Heart right ventricle (tissue), 16 donors: ENCODE data around the gene LINC01488. TPM values are rescaled to one million over a fixed set of nuclear protein-coding genes. Genes with fewer than 3 reads are reported as not detected.
A peak's percentile ranks its signal among the peaks of the same experiment; 100 is the strongest.

Experiments
- ATAC-seq, 8 donors: fragments of 200-7000 bp; cut with Tn5 transposase; one replicate each; pipeline ENCODE4 v1.9.1; 2020; ENCODE audit warnings: mild to moderate bottlenecking in 8 of 8, moderate library complexity in 8 of 8, moderate number of reproducible peaks in 1 of 8
- DNase-seq, 2 donors: peaks; one replicate each; pipeline ENCODE4 v3.0.0-alpha.2; 2020
- H3K27ac ChIP-seq, 10 donors: fragments of 200-600 bp; sonication (generic) in 2 of 10; one replicate each; pipeline versions ENCODE4 v1.5.0 to v1.8.0; 2020 to 2022; ENCODE audit warnings: mild to moderate bottlenecking in 3 of 10
- H3K27me3 ChIP-seq, 7 donors: fragments of 200-600 bp; one replicate each; pipeline ENCODE4 v1.8.0; 2021 to 2022; ENCODE audit warnings: mild to moderate bottlenecking in 2 of 7
- H3K36me3 ChIP-seq, 9 donors: fragments of 200-600 bp; sonication (generic) in 1 of 9; one replicate each; pipeline versions ENCODE4 v1.5.0 to v1.8.0; 2020 to 2022; ENCODE audit warnings: mild to moderate bottlenecking in 2 of 9
- H3K4me1 ChIP-seq, 9 donors: fragments of 200-600 bp; sonication (generic) in 1 of 9; one replicate each; pipeline versions ENCODE4 v1.5.0 to v1.8.0; 2020 to 2022; ENCODE audit warnings: mild to moderate bottlenecking in 4 of 9
- H3K4me3 ChIP-seq, 10 donors: fragments of 200-600 bp; sonication (generic) in 2 of 10; one replicate each; pipeline versions ENCODE4 v1.5.0 to v1.8.0; 2020 to 2022; ENCODE audit warnings: mild to moderate bottlenecking in 7 of 10, moderate library complexity in 2 of 10
- H3K9me3 ChIP-seq, 11 donors: fragments of 200-600 bp in 10 of 11; sonication (generic) in 2 of 11; one replicate each; pipeline versions ENCODE4 v1.5.0 to v1.8.0; 2013 to 2022; ENCODE audit warnings: mild to moderate bottlenecking in 2 of 11, control low read depth in 1 of 11, moderate library complexity in 1 of 11
- WGBS, 2 donors: extraction: QIAGEN DNeasy Blood & Tissue Kit; methylation state at CpG; one replicate each; pipeline ENCODE4 v1.1.7; 2013; ENCODE audit warnings: inconsistent platforms in 1 of 2; 5-methylcytosine and 5-hydroxymethylcytosine counted together
- intact Hi-C, 10 donors: fragments of 100-400 bp; cut with DNase I; formaldehyde crosslinking; loops; one replicate each; pipeline versions ENCODE4 v1.11.1 to v1.14.2; 2022
- polyA plus RNA-seq, 2 donors: library from polyadenylated mRNA; stranded (reverse); fragments of 200-250 nt; gene quantifications; one replicate each; pipeline ENCODE4 v1.2.3, GENCODE V29; 2013
- total RNA-seq, 10 donors: library from RNA; stranded (reverse); fragmentation: NEBNext Ultra II Directional in 3 of 10; extraction: Animal tissue kit (Norgen Biotek cat#: 25700) in 3 of 10; gene quantifications; one replicate each; pipeline versions ENCODE4 v1.2.1 to v1.2.4, GENCODE V29; 2021 to 2023
- TF ChIP-seq, protein P1 (sequence below), 9 donors: fragments of 200-600 bp; sonication (generic) in 2 of 9; IDR thresholded peaks; one replicate each; pipeline versions ENCODE4 v1.5.0 to v1.8.0; 2021 to 2022; ENCODE audit warnings: antibody characterized with exemption in 9 of 9, mild to moderate bottlenecking in 5 of 9, moderate library complexity in 1 of 9
- donor health status: Arrhythmogenic right ventricular cardiomyopathy.
- donor health status: ischemic (EF 13 %, LVEDD 7.1; RV severe dilation, severe dysfunction).
- donor health status: healthy with polysubstance abuse.
- donor health status: DM: no; HTN: yes; CAD: no.
- donor health status: DM: no; HTN: no; CAD: no.
- donor health status: ischemic (EF 25% LVEDD 6.9; RV normal size, moderate dysfunction).
- donor health status: ischemic (EF 25% LVEDD 5.7; RV mildly dilated, moderate dysfunction).
- donor health status: healthy.
- donor health status: DM: yes; HTN: yes; CAD: no.
- donor health status: Ischemic cardiomyopathy.
- donor health status: ischemic (EF 35%, LVEDD 5.7; RV mildly dilated, moderate dysfunction).
- donor health status: nonischemic (EF 11% LVEDD 7.7; RV severe dilation, severe dysfunction).
- donor health status: DM: yes; HTN: yes; CAD: no.
- donor health status: PGD.
- donor health status: ischemic (EF 29% LVEDD 5.4; RV normal size, mild dysfunction).
- donor health status: nonischemic (EF 23%, LVEDD 6.1; RV moderate dilation, normal function).

Gene LINC01488
- total and polyA plus RNA-seq, 12 donors: 0.03 to 0.59 (median 0.15) TPM; not detected in 4

DNA sequence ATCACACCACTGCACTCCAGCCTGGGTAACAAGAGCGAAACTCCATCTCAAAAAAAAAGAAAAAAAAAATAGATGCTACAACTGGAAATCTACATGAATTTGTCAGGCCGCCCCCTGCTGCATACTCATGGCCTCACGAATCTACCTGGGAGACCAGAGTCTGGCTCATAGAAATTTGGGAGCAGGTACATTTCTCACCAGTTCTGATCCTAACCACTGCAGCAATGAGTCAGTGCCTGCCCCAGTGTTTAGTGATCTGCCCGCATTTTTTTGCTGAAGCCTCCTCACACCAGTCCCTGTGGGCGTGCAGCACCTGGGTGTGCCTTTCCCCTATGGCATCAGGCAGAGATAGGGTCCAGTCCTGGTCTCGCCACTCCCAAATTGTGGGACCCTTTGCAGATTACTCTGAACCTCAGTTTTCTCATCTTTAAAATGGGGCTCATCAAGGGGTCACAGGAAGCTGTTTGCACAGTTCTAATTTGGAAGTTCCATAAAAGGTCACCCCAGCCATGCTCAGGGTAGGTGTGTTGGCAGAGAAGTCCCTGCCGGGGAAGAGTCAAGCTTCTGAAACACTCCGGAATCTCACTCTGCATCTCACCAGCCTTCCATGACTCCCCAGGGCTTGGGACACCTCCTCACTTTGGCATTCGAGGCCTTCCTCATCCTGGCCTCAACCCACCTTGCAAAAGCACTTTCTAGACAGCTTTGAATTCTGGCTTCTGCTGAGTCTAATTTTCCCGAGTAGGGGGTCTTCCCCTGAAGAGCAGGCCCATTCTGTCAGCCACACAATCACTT is 39.3 kb upstream of the LINC01488 start:
- H3K4me3 ChIP-seq: peak overlapping the region in 1 of 10 donors; percentile 56
- H3K9me3 ChIP-seq: no peaks in the 10 kb centered on the region
- no peaks in the 10 kb centered on the region for H3K36me3 ChIP-seq
- TF ChIP-seq, protein P1, sequence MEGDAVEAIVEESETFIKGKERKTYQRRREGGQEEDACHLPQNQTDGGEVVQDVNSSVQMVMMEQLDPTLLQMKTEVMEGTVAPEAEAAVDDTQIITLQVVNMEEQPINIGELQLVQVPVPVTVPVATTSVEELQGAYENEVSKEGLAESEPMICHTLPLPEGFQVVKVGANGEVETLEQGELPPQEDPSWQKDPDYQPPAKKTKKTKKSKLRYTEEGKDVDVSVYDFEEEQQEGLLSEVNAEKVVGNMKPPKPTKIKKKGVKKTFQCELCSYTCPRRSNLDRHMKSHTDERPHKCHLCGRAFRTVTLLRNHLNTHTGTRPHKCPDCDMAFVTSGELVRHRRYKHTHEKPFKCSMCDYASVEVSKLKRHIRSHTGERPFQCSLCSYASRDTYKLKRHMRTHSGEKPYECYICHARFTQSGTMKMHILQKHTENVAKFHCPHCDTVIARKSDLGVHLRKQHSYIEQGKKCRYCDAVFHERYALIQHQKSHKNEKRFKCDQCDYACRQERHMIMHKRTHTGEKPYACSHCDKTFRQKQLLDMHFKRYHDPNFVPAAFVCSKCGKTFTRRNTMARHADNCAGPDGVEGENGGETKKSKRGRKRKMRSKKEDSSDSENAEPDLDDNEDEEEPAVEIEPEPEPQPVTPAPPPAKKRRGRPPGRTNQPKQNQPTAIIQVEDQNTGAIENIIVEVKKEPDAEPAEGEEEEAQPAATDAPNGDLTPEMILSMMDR (IDR thresholded peaks at IDR 0.05): no peak
- ATAC-seq (no peak), DNase-seq (no peak)
- H3K4me1 ChIP-seq: peaks cover 19 to 44% (median 32%) of the 10 kb centered on the region in 9 donors
- 75 to 79% methylated on average over 10 of the region's 10 CpGs for WGBS, 2 donors
- H3K27me3 ChIP-seq: no peaks in the 10 kb centered on the region
- intact Hi-C loops: loop anchor here in 8 of 10 donors (2.0 to 10.0 kb wide), 14 partner anchors 55 to 337 kb away; partner anchors contain the start of genes CCND1 (in 2 of the 8) and MYEOV (in 2 of the 8)
- peak overlapping the region in 9 of 10 donors; percentile 78 to 99 (median 89) for H3K27ac ChIP-seq

DNA sequence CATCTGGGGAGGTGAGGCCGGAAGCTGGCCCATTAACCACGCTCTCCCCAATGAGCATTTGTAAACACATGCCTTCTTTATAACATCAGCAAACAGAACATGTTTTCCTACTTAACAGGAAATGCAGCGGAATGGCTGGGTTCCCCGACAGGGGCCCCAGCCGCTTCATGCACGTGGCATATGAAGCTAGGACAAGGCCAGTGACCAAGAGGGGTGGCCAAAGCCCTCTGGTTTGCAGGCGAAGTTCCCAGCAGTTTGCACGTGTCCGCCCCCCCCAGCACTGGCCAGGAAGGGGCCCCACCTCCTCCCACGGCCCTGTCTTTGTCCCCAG is 38.7 kb upstream of the LINC01488 start:
- H3K4me1 ChIP-seq: peaks cover 19 to 44% (median 32%) of the 10 kb centered on the region in 9 donors
- no peaks in the 10 kb centered on the region for H3K27me3 ChIP-seq
- H3K27ac ChIP-seq: peak overlapping the region in 9 of 10 donors; percentile 78 to 99 (median 89)
- ATAC-seq (peak; percentile 7 to 55 (median 32)), DNase-seq (peak in 1 of 2 donors; percentile 72)
- H3K36me3 ChIP-seq: no peaks in the 10 kb centered on the region
- TF ChIP-seq, protein P1 (IDR thresholded peaks at IDR 0.05): no peak
- 24 to 33% methylated on average over 10 of the region's 10 CpGs for WGBS, 2 donors
- H3K4me3 ChIP-seq: peak overlapping the region in 5 of 10 donors; percentile 47 to 56 (median 53)
- H3K9me3 ChIP-seq: no peaks in the 10 kb centered on the region
- intact Hi-C loops: loop anchor here in 8 of 10 donors (2.0 to 10.0 kb wide), 14 partner anchors 55 to 338 kb away; partner anchors contain the start of genes CCND1 (in 2 of the 8) and MYEOV (in 2 of the 8)

DNA sequence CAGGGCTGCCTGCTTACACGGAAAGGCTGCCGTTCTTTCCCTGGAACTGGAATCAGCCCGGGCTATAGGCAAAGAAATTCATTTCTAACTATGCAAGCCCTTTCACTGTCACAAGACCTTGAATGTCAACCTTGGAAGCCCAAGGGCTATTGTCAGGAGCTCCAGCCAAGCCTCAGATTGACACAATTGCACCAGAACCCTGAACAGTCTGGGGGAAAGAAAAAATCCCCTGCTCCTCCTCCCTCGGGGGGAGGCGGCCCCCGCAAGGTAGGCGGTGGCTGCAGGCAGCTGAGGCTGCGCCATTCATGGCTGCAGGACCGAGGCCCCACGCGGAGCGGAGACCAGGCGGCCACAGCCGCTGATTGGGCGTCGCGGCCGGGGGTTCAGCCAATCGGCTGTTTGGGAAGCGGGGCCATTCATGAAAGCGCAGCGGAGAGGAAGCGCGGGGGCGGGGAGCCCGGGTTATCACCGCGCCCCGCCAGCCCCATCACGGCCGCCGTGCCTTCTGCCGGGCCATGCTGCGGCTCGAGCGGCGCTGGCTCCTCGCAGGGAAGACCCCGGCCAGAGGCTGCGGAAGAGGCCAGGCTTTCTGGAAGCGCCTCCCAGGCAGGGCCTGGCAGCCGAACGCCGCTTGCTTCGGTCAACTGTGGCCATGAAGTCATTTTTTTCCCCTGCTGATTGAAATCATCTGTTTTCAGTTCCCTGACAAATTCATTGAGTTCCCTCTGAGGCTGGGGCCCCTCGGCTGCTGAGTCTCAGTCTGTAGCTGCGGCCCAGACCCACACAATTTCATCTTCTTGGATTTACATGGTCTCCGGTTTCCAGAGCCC is 38.1 kb upstream of the LINC01488 start:
- H3K27ac ChIP-seq: peak overlapping the region; percentile 77 to 99 (median 88)
- peak; percentile 92 to 94 for DNase-seq
- peak overlapping the region in 9 of 10 donors; percentile 7 to 56 (median 50) for H3K4me3 ChIP-seq
- WGBS, 2 donors: 2 to 3% methylated on average over 48 of the region's 48 CpGs
- intact Hi-C loops: loop anchor here in 8 of 10 donors (2.0 to 10.0 kb wide), 14 partner anchors 54 to 339 kb away; partner anchors contain the start of genes CCND1 (in 2 of the 8) and MYEOV (in 2 of the 8)
- ATAC-seq: peak; percentile 88 to 96 (median 92)
- peaks cover 19 to 48% (median 36%) of the 10 kb centered on the region in 9 donors for H3K4me1 ChIP-seq
- no peaks in the 10 kb centered on the region for H3K36me3 ChIP-seq
- no peaks in the 10 kb centered on the region for H3K9me3 ChIP-seq
- TF ChIP-seq, protein P1 (IDR thresholded peaks at IDR 0.05): no peak
- H3K27me3 ChIP-seq: no peaks in the 10 kb centered on the region

DNA sequence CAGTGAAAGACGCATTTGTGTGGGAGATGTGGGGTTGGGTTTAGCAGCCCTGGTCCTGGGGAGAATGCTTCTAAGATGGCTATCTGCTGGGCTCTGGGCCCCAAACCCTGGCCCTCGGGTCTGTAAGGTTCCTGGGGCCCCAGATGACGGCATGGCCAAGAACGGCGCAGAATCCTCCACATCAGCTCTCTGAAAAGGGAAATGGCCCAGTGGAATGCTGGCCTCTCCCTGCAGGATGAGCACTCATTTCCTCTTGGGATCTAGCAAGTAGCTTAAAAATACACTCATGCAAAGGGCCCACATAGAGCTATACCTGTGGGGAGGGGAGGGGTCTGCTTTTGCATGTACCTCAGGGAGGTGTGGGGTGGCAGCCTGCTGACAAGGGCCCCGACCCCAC is 37.5 kb upstream of the LINC01488 start:
- TF ChIP-seq, protein P1 (IDR thresholded peaks at IDR 0.05): no peak
- DNase-seq (peak in 1 of 2 donors; percentile 48), ATAC-seq (peak; percentile 9 to 40 (median 23))
- intact Hi-C loops: loop anchor here in 8 of 10 donors (2.0 to 10.0 kb wide), 15 partner anchors 53 to 339 kb away; partner anchors contain the start of genes CCND1 (in 2 of the 8) and MYEOV (in 2 of the 8)
- no peaks in the 10 kb centered on the region for H3K27me3 ChIP-seq
- 37 to 43% methylated on average over 6 of the region's 6 CpGs for WGBS, 2 donors
- peak overlapping the region; percentile 77 to 99 (median 88) for H3K27ac ChIP-seq
- no peaks in the 10 kb centered on the region for H3K9me3 ChIP-seq
- H3K36me3 ChIP-seq: no peaks in the 10 kb centered on the region
- H3K4me1 ChIP-seq: peaks cover 21 to 54% (median 43%) of the 10 kb centered on the region in 9 donors
- peak overlapping the region in 9 of 10 donors; percentile 7 to 56 (median 50) for H3K4me3 ChIP-seq
